Stimulated activated CD4-positive, alpha-beta T cell treated with anti-CD3 and anti-CD28 coated beads, Interleukin-2, amount 100 ng/mL, for 24 hours (primary cell): Measurements from ENCODE around the gene CEP170.

ENCODE experiments used
- DNase-seq, 2 donors: peaks; one replicate each; pipeline ENCODE4 v3.0.0-alpha.2; 2020

The CEP170 gene

GRCh38 chr1:243254927-243255790, at the start of gene CEP170:
Gene CEP170 (minus strand): TSS chr1:243255281. CDS start chr1:243225280, 30,001 bp downstream.
- peak; percentile 88 to 91 for DNase-seq

GRCh38 chr1:243301059-243301458, 46.0 kb upstream of the CEP170 start:
- DNase-seq: no peak

- DNase-seq: no peak
These were observed 44.0 kb upstream of the CEP170 start for GRCh38 chr1:243299069-243299468.

- DNase-seq: no peak
These were observed 39.6 kb upstream of the CEP170 start for GRCh38 chr1:243294723-243295121.

GRCh38 chr1:243293941-243294722, 39.1 kb upstream of the CEP170 start:
- DNase-seq: no peak

GRCh38 chr1:243292117-243292516, 37.0 kb upstream of the CEP170 start:
- no peak for DNase-seq

GRCh38 chr1:243291292-243291691, 36.2 kb upstream of the CEP170 start:
- no peak for DNase-seq

- DNase-seq: no peak
These were observed 33.0 kb upstream of the CEP170 start for GRCh38 chr1:243288062-243288461.

- no peak for DNase-seq
These were observed 32.6 kb upstream of the CEP170 start for GRCh38 chr1:243287652-243288051.

- DNase-seq: no peak
These were observed 32.0 kb upstream of the CEP170 start for GRCh38 chr1:243287123-243287460.

GRCh38 chr1:243286409-243287122, 31.5 kb upstream of the CEP170 start:
- DNase-seq: no peak

- DNase-seq: no peak
These were observed 26.6 kb upstream of the CEP170 start for GRCh38 chr1:243281672-243282071.

GRCh38 chr1:243280571-243281129, 25.6 kb upstream of the CEP170 start:
- no peak for DNase-seq

- no peak for DNase-seq
These were observed 20.2 kb upstream of the CEP170 start for GRCh38 chr1:243275316-243275715.

GRCh38 chr1:243273945-243274344, 18.9 kb upstream of the CEP170 start:
- no peak for DNase-seq

- no peak for DNase-seq
These were observed 18.4 kb upstream of the CEP170 start for GRCh38 chr1:243273506-243273905.

- no peak for DNase-seq
These were observed 17.3 kb upstream of the CEP170 start for GRCh38 chr1:243272401-243272800.

- DNase-seq: no peak
These were observed 16.9 kb upstream of the CEP170 start for GRCh38 chr1:243271996-243272395.

GRCh38 chr1:243270097-243270864, 15.2 kb upstream of the CEP170 start:
- DNase-seq: no peak

- DNase-seq: no peak
These were observed 14.3 kb upstream of the CEP170 start for GRCh38 chr1:243269461-243269801.

GRCh38 chr1:243268751-243269460, 13.8 kb upstream of the CEP170 start:
- DNase-seq: no peak
